Measurements from ENCODE around the gene CDKN1C. TPM values are rescaled to one million over a fixed set of nuclear protein-coding genes. Genes with fewer than 3 reads are reported as not detected.

The CDKN1C gene
- polyA plus RNA-seq (ENCODE audit: insufficient read length in 3 of 3), result 100 to 1,000 TPM in 2 of 3 donors, 10 to 100 TPM in 1; 79.2 to 119 (median 110) TPM

DNA sequence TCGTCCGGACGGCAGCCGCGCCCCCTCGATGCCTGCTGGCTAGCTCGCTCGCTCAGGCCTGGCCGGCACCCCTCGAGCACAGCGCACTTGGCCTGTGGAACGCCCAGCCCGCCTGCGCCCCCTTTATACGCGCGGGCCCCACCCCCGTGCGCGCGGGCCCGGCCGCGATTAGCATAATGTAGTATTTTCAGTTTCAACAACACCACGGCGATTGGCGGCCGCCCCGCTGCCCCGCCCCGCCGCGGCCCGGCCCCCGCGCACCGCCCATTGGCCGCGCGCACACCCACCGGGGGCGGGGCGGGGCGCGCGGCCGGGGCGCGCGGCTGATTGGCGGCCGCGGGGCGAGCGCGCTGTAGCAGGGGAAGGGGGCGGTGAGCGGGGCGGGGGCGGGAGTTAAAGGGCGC is at the start of gene CDKN1C:
Gene CDKN1C, minus strand, starts transcription at position 98 of the 404 bp plus-strand sequence. CDS start 319 bp downstream, outside the sequence.
- DNase-seq (ENCODE audit: low read depth in 3 of 3, low spot score in 2 of 3), result no peak

GRCh38 chr11:2934611-2935239 is 49.1 kb upstream of the CDKN1C start:
- no peak for DNase-seq (ENCODE audit: low read depth in 3 of 3, low spot score in 2 of 3)

DNA sequence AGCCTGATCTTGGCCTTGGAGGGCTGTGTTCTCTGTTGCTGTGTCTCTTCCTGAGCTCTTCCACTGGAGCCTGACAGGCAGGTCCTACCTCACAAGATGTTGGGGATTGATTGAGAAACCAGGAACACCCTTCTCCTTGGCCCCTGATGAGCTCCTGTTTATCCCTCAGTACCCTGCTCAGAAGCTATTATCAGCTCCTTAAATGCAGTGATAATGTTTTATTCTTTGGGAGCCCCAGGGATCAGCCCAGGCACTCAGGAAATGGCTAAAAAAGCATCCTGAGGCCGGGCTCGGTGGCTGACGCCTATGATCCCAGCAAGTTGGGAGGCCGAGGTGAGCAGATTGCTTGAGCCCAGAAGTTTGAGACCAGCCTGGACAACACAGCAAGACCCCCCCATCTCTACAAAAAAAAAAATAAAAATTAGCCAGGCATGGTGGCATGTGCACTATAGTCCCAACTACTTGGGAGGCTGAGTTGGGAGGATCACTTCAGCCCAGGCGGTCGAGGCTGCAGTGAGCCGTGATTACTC is 48.5 kb upstream of the CDKN1C start:
- DNase-seq (ENCODE audit: low read depth in 3 of 3, low spot score in 2 of 3), result no peak

DNA sequence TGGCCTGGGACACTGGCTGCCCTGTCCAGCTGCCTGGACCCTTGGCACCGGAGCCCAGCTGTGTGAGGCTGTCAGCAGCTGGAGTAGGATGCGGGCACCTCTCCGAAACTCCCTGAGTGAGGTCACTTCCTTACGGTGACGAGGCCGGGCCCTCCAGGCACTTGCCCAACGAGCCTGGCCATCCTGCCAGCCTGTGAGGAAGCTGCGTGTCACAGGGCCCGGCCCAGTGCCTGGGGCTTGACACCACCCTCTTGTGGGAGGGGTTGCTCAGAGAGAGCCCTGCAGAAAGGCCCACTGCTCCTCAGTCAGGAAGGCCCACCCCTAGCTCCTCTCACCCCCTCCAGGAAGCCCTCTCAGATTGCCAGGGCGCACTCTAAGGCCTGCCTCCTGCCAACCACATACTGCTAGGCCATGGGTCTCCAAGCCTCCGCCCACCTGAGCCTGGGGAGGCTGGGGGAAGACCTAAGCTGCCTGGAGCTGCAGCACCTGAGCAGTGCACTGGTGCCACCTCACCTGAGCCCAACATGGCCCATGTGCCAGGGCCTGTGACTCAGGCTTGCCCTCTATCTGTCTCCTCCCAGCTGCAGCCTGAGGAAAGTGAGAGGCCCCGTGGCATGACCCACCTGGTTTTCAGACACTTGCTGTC is 47.9 kb upstream of the CDKN1C start:
- no peak for DNase-seq (ENCODE audit: low read depth in 3 of 3, low spot score in 2 of 3)

GRCh38 chr11:2932850-2933251 is 47.3 kb upstream of the CDKN1C start:
- no peak for DNase-seq (ENCODE audit: low read depth in 3 of 3, low spot score in 2 of 3)

DNA sequence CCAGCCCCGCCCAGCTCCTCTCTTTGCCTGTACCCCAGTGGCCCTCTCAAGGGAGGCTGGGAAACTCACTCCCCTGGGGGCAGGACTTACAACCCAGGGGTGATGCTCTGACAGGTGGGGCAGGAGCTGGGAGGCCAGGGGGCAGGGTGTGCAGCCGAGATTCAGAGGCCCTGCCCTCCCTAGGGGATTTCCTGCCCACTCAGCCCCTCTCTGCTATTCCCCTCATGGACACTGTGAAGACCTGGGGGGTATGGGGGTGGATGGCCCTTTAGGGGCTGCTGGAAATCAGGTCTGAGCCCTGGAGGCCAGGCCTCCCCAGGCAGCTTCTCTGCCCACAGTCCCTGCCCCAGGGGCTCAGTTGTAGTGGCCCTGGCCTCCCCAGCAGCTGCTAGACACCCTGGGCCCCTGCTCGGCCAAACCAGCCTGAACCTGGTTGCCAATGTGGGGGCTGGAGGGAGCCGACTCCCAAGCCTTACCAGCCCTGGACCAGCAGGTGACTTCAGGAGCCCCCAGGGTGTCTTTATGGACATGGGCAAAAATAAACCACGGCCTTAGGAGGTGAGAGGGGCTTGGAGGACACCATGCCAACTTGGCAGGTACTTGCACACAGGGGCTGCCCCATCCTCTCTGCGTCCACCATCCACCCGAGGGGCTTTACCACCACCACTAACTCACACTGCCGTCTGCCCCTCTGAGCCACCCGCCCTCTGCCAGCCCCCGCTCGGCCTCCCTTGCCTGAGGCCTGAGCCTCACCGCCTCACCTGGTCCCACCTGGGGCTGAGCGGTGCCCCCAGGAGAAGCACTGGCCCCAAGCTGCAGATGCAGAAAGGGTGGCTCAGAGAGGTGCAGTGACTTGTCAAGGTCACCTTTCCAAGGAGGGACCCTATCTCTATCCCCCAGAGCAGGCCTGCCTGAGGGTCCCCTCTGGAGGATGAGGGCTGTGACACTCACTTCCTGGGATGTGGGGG is 46.5 kb upstream of the CDKN1C start:
- no peak for DNase-seq (ENCODE audit: low read depth in 3 of 3, low spot score in 2 of 3)

DNA sequence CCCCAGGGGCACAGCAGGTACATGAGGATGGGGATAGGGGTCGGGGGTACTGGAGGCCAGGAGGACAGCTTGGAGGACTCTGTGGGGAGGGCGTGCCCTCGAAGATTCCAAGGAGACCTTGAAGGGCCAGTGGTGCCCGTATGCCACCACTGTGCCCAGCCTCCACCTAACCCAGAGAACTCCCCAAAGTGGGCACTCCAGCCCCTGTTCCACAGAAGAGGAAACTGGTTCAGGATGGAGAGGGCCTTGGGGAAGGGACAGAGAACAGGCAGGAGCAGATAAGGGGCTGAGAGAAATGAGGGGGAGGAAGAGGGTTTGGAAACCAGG is 45.8 kb upstream of the CDKN1C start:
- DNase-seq (ENCODE audit: low read depth in 3 of 3, low spot score in 2 of 3), result no peak

DNA sequence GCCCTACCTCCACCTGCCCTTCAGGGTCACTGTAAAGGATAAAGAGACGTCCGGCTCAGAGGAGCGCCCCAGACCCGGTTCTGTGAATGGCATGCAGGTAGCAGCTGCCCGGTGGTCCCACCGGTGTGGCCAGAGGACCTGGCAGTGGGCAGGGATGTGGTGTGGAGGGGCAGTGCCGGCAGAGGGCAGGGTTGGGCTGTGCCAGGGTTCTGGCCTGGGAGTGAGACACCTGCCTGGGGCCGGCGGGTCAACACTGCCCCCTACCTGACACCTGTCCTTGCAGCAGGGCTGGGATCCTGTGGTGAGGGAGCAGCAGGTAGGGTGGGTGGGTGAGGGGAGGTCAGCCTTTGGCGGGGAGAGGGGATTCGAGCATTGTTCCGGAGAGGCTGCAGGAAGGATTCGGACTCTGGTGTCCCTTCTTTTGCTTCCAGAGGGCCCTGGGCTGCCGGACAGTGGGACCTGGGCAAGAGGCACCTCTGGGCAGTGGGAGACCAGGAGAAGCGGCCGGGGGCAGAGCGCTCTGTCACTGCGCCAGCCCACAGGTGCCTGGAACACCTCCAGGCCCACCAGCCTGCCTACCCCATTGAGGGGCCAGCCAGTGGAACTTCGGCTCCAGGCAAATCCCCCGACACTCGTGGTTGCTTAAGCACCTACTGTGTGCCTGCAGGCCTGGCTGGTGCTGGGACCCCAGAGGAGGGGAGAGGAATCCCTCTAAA is 45.3 kb upstream of the CDKN1C start:
- no peak for DNase-seq (ENCODE audit: low read depth in 3 of 3, low spot score in 2 of 3)

DNA sequence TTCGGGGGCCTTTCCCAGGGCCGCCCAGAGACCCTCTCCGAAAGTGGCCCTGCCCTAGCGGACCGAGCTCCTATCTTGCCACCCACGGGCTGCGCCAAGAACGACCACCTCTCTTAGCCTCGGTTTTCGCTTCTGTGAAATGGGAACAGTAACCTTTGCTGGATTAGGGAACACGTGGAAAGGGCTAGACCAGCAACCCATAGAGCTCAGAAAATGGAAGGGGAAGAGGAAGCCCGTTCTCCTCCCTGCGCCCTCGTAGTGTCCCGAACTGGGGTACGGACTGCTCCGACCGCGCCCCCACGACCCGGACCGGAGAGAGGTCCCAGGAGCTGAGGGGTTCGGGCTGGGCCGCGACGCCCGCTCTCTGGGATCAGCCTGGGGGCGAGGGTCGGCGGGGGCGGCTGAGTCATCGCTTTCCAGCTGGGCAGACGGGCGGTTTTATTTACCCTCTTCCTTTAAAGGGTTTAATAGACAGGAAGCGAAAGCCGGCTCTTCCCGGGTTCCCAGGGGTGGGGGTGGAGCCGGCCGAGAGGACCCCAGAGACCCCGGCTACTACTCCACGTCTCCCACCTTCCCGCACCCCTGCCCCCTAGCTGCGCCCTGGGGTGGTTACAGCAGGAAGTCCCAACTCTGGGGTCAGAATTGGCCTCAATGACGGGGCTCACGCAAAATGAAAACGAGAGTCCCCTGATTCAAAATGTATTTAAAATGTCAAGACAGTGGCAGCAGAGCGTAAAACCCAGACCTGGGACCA is 44.6 kb upstream of the CDKN1C start:
- DNase-seq (ENCODE audit: low read depth in 3 of 3, low spot score in 2 of 3), result no peak

GRCh38 chr11:2929531-2929949 is 44.0 kb upstream of the CDKN1C start:
- no peak for DNase-seq (ENCODE audit: low read depth in 3 of 3, low spot score in 2 of 3)

DNA sequence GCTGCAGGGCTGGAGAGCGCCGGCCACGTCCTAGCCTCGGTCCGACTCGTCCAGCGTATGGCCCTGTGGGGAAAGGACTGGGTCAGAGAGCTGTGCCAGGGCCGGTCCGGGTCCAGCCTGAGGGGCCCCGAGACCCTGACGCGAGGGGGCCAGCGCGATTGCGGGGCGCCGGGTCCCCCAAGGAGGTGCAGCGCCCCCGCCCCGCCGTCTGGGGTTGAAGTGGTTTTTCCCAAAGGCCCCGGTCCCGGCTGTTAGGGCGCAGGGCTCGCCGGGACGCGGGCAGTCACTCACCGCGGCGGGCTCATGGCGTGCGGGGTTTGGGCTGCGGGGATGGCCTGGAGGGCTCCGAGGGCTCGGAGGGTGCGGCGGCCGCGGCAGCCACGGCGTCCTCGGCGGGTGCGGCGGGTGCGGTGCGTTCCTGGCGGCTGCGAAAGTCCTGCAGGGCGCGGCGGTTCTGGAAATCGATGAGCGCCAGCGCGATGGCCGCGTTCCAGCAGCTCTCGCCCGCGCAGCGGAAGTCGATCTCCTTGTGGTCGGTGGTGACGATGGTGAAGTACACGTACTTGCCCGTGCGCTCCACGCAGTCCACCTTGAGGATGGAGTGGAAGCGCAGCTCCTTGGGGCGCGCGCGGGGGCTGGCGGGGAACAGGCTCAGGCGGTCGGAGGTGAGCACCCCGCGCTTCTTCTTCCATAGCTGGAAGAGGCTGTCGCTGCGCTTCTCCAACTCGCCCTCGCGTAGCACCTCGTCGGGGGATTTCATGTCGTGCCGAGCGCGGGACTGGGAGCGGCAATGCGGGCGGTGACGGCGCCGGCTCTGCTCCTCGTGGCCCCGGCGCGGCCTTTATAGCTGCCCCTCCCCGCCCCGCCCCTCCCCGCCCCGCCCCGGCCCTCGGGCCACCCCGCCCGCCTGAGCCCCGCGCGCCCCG is 43.3 kb upstream of the CDKN1C start, which contains the start of gene PHLDA2:
Gene PHLDA2, minus strand, starts transcription at position 816 of the 926 bp plus-strand sequence. Its CDS starts 56 bp downstream, at position 760.
- DNase-seq (ENCODE audit: low read depth in 3 of 3, low spot score in 2 of 3), result no peak

DNA sequence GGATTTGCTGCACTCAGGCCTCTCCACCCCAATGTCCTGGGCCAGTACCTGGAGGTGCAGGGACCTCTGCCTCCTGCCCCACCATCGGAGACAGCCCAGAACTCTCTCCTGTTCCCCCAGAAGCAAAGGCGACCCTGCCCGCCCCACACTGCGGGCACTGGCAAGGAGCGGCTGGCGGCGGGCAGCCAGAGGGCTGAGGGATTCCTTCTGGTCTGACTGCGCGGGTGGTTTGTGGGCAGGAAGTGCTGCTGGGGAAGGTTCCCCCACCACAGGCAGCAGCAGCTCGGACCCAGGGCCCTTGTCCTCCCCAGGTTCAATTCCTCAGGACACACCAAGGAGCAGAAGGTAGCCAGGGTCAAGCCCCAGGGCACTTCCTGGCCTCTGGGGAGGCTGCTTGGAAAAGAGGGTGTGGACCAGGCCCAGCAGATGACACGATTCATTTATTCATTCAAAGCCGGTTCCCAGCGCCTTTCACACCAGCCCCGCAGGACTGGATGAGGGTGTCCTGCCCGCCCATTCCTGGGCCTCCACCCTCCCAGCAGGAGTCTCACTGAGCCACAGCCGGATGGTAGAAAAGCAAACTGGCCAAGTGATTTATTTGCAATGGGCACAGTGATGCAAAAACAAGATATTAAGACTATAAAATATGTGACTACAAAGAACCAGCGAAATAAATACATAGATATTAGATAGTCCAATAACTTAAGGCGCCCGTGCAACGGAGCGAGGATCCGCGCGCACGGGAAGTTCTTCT is 42.5 kb upstream of the CDKN1C start:
- DNase-seq (ENCODE audit: low read depth in 3 of 3, low spot score in 2 of 3), result no peak

DNA sequence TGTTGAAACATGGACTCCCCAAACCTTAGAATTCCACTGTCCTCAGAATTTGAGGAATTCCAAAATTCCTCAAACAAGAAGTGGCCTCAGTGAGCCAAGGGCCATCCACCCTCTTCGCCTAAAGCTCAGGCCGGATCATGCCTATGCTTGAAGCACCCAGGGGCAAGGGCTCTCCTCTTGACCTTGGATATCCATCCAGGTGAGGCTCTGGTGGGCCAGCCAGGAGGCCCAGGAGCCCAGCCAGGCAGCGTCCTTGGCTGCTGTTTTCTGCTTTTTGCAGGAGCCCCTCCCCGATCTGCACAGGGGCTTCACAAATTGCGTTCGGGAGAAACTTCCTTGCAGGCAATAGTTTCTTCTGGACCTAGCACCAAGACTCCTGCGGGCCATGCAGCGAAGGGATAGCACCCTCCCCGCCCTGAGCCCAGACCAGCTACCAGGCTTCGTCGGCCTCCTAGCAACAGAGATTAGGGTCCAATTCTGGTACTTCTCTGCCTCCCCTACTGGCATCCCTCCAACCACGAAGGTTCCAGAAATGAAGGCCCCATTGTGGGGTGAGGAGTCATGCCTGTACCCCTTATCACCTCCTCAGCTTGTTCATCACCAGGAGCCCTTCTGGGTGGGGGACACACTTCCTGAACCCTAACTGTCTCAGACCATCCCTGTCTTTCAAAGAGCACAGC is 41.7 kb upstream of the CDKN1C start:
- DNase-seq (ENCODE audit: low read depth in 3 of 3, low spot score in 2 of 3), result no peak

GRCh38 chr11:2926611-2927051 is 41.1 kb upstream of the CDKN1C start:
- no peak for DNase-seq (ENCODE audit: low read depth in 3 of 3, low spot score in 2 of 3)

GRCh38 chr11:2924821-2925675 is 39.5 kb upstream of the CDKN1C start:
- DNase-seq (ENCODE audit: low read depth in 3 of 3, low spot score in 2 of 3), result no peak

- DNase-seq (ENCODE audit: low read depth in 3 of 3, low spot score in 2 of 3), result no peak
Measured at GRCh38 chr11:2924381-2924780, 38.8 kb upstream of the CDKN1C start.

All from right renal cortex interstitium (tissue), 3 donors.